Gastroesophageal sphincter (tissue), 3 donors: ENCODE results near the gene ALDH3A2.

ENCODE experiments used
- CTCF ChIP-seq, 4 experiments: fragments of 200-600 bp in 2 of 4; fragments of 450-650 bp in 2 of 4; sonication (generic) in 1 of 4; IDR thresholded peaks; one replicate each; pipeline ENCODE4 v1.5.1; 2017 to 2019; ENCODE audit warnings: antibody characterized with exemption in 4 of 4, mild to moderate bottlenecking in 2 of 4, moderate library complexity in 2 of 4
- POLR2A ChIP-seq, 2 donors: fragments of 450-650 bp; IDR thresholded peaks; one replicate each; pipeline ENCODE4 v1.6.1; 2017; ENCODE audit warnings: antibody characterized with exemption in 2 of 2, mild to moderate bottlenecking in 2 of 2, moderate library complexity in 1 of 2
- POLR2AphosphoS5 ChIP-seq: sonication (generic); formaldehyde crosslinking; IDR thresholded peaks from one replicate; pipeline ENCODE4 v1.6.1; 2017; ENCODE audit warnings: antibody characterized with exemption

GRCh38 chr17:19659366-19660177 is 11.0 kb downstream of the ALDH3A2 start:
- TF ChIP-seq CTCF (IDR thresholded peaks at IDR 0.05) (no peak), POLR2A (IDR thresholded peaks at IDR 0.05) (no peak), POLR2AphosphoS5 (no peak)
